Right lobe of liver (tissue), 4 donors: ENCODE measurements around the gene MTA2.

ENCODE experiments used
- POLR2A ChIP-seq: fragments of 450-650 bp; IDR thresholded peaks from one replicate; pipeline ENCODE4 v1.6.1; 2017; ENCODE audit warnings: antibody characterized with exemption, mild to moderate bottlenecking
- TF ChIP-seq, protein P1 (sequence below), 4 donors: fragments of 200-600 bp in 3 of 4; fragments of 450-650 bp in 1 of 4; IDR thresholded peaks; one replicate each; pipeline versions ENCODE4 v1.5.1 to v1.8.0; 2016 to 2022; ENCODE audit warnings: antibody characterized with exemption in 4 of 4, mild to moderate bottlenecking in 2 of 4
- donor health status: DM: no; HTN: no; CAD: no.
- donor health status: DM: no; HTN: no; CAD: no.
- donor health status: DM: no; HTN: yes; CAD: no.

- TF ChIP-seq, protein P1, sequence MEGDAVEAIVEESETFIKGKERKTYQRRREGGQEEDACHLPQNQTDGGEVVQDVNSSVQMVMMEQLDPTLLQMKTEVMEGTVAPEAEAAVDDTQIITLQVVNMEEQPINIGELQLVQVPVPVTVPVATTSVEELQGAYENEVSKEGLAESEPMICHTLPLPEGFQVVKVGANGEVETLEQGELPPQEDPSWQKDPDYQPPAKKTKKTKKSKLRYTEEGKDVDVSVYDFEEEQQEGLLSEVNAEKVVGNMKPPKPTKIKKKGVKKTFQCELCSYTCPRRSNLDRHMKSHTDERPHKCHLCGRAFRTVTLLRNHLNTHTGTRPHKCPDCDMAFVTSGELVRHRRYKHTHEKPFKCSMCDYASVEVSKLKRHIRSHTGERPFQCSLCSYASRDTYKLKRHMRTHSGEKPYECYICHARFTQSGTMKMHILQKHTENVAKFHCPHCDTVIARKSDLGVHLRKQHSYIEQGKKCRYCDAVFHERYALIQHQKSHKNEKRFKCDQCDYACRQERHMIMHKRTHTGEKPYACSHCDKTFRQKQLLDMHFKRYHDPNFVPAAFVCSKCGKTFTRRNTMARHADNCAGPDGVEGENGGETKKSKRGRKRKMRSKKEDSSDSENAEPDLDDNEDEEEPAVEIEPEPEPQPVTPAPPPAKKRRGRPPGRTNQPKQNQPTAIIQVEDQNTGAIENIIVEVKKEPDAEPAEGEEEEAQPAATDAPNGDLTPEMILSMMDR (IDR thresholded peaks at IDR 0.05) = no peak
- TF ChIP-seq POLR2A = peak; percentile 47
Observed at GRCh38 chr11:62547691-62548281, 53.9 kb downstream of the MTA2 start.
